ENCODE data around the gene HPSE2.
"Not testable (repeated sequence)": the region's sequence is repeated elsewhere in the genome, so short reads cannot be mapped to it uniquely, and the experiment has no call there.

Gene HPSE2

GRCh38 chr10:99235658-99236626, at the start of gene HPSE2:
Gene HPSE2 (minus strand): TSS chr10:99235852.
- DNase-seq (ENCODE audit: low read depth in 2 of 3, low spot score in 1 of 3): no peak

GRCh38 chr10:99280472-99280871, 44.8 kb upstream of the HPSE2 start:
- DNase-seq (ENCODE audit: low read depth in 2 of 3, low spot score in 1 of 3): no peak

- DNase-seq (ENCODE audit: low read depth in 2 of 3, low spot score in 1 of 3): no peak
Observed at GRCh38 chr10:99279626-99280111, 44.0 kb upstream of the HPSE2 start.

GRCh38 chr10:99276848-99277486, 41.3 kb upstream of the HPSE2 start:
- DNase-seq (ENCODE audit: low read depth in 2 of 3, low spot score in 1 of 3): no peak

GRCh38 chr10:99266383-99266782, 30.7 kb upstream of the HPSE2 start:
- DNase-seq (ENCODE audit: low read depth in 2 of 3, low spot score in 1 of 3): no peak

- no peak for DNase-seq (ENCODE audit: low read depth in 2 of 3, low spot score in 1 of 3)
Observed at GRCh38 chr10:99248824-99249223, 13.2 kb upstream of the HPSE2 start.

- DNase-seq (ENCODE audit: low read depth in 2 of 3, low spot score in 1 of 3): not testable (repeated sequence)
Observed at GRCh38 chr10:99247893-99248292, 12.2 kb upstream of the HPSE2 start.

GRCh38 chr10:99236627-99237309, 1.1 kb upstream of the HPSE2 start:
- no peak for DNase-seq (ENCODE audit: low read depth in 2 of 3, low spot score in 1 of 3)

- no peak for DNase-seq (ENCODE audit: low read depth in 2 of 3, low spot score in 1 of 3)
Observed at GRCh38 chr10:99234791-99235657, 628 bp downstream of the HPSE2 start.

- DNase-seq (ENCODE audit: low read depth in 2 of 3, low spot score in 1 of 3): peak in 2 of 3 donors; percentile 8 to 45
Observed at GRCh38 chr10:99234041-99234790, 1.4 kb downstream of the HPSE2 start.

GRCh38 chr10:99233689-99234037, 2.0 kb downstream of the HPSE2 start:
- DNase-seq (ENCODE audit: low read depth in 2 of 3, low spot score in 1 of 3): no peak

GRCh38 chr10:99233000-99233688, 2.5 kb downstream of the HPSE2 start:
- DNase-seq (ENCODE audit: low read depth in 2 of 3, low spot score in 1 of 3): no peak

- no peak for DNase-seq (ENCODE audit: low read depth in 2 of 3, low spot score in 1 of 3)
Observed at GRCh38 chr10:99232360-99232999, 3.2 kb downstream of the HPSE2 start.

- DNase-seq (ENCODE audit: low read depth in 2 of 3, low spot score in 1 of 3): no peak
Observed at GRCh38 chr10:99224766-99225165, 10.9 kb downstream of the HPSE2 start.

GRCh38 chr10:99207340-99207739, 28.3 kb downstream of the HPSE2 start:
- no peak for DNase-seq (ENCODE audit: low read depth in 2 of 3, low spot score in 1 of 3)

- no peak for DNase-seq (ENCODE audit: low read depth in 2 of 3, low spot score in 1 of 3)
Observed at GRCh38 chr10:99203310-99203709, 32.3 kb downstream of the HPSE2 start.

GRCh38 chr10:99172950-99173349, 62.7 kb downstream of the HPSE2 start:
- no peak for DNase-seq (ENCODE audit: low read depth in 2 of 3, low spot score in 1 of 3)

- DNase-seq (ENCODE audit: low read depth in 2 of 3, low spot score in 1 of 3): no peak
Observed at GRCh38 chr10:99172128-99172738, 63.4 kb downstream of the HPSE2 start.

Measured in stimulated activated CD4-positive, alpha-beta T cell treated with anti-CD3 and anti-CD28 coated beads, Interleukin-12 subunit alpha, Interleukin-12 subunit beta, amount 100 ng/mL, for 48 hours (primary cell).